Tibial nerve (tissue), 4 donors: Measurements from ENCODE around the gene DDX27. TPM values are rescaled to one million over a fixed set of nuclear protein-coding genes. Genes with fewer than 3 reads are reported as not detected.

Experiments
- small RNA-seq: library from RNA; depleted of rRNA; stranded (forward); fragments of <200 nt; gene quantifications from one replicate; pipeline ENCODE3, GENCODE V24; 2016
- total RNA-seq, 4 donors: library from RNA; depleted of rRNA; stranded (reverse); fragments of >200 nt; gene quantifications; one replicate each; pipeline ENCODE4 v1.1.0, GENCODE V29; 2016

DDX27 gene
- total RNA-seq, 4 donors from 2014 or later: 24.5 to 33.4 (median 28.3) TPM

Small RNA genes lying within 50 kb of the gene (small RNA-seq; reads per million reads assigned to genes)
- gene SNORD12B (1,830 reads per million, percentile 99 among the genes with 10 or more reads in this experiment), gene SNORD12C (2,033 reads per million, percentile 99 among the genes with 10 or more reads in this experiment)

Other genes with a start within 250 kb of the DDX27 start
- 10 to 100 TPM; 23.9 to 42.0 (median 38.5) TPM for gene CSE1L, start 173.1 kb upstream of the DDX27 start, total RNA-seq
- 10 to 100 TPM; 64.2 to 79.8 (median 70.9) TPM for gene STAU1, start 31.1 kb upstream of the DDX27 start, total RNA-seq
- 10 to 100 TPM; 35.0 to 45.2 (median 39.1) TPM for gene ZNFX1, start 58.6 kb downstream of the DDX27 start, total RNA-seq